Metanephros (tissue), 1 donor: Measurements from ENCODE around the gene SMIM3. TPM values are rescaled to one million over a fixed set of nuclear protein-coding genes. Genes with fewer than 3 reads are reported as not detected.

Experiments used
- total RNA-seq: library from RNA; depleted of rRNA; stranded (reverse); fragments of >200 nt; gene quantifications from one replicate; pipeline ENCODE4 v1.2.3, GENCODE V29; 2014

Gene SMIM3
- 25.2 TPM for total RNA-seq

GRCh38 chr5:150778517-150779396 is at the start of gene SMIM3:
SMIM3 (plus strand) TSS chr5:150778757; CDS start chr5:150795441, 16,684 bp downstream.

GRCh38 chr5:150758531-150759333 is 19.8 kb upstream of the SMIM3 start, which contains the start of gene DCTN4:
DCTN4 (minus strand) TSS chr5:150759017; CDS start chr5:150758993, 24 bp downstream.

GRCh38 chr5:150846308-150846653 is 67.7 kb downstream of the SMIM3 start, which contains the start of gene IRGM:
IRGM (plus strand) TSS chr5:150846521; CDS start chr5:150848124, 1,603 bp downstream.

Other genes starting within 250 kb of the SMIM3 start
- 24.9 TPM for gene SYNPO, start 138.1 kb upstream of the SMIM3 start, total RNA-seq
- 10.7 TPM for gene MYOZ3, start 117.5 kb upstream of the SMIM3 start, total RNA-seq
- gene RBM22, start 77.7 kb upstream of the SMIM3 start, total RNA-seq: 41.2 TPM
- gene DCTN4, start 19.7 kb upstream of the SMIM3 start, total RNA-seq: 71.7 TPM
- gene IRGM, start 67.8 kb downstream of the SMIM3 start, total RNA-seq: 0.12 TPM
- 16.3 TPM for gene ZNF300, start 126.2 kb downstream of the SMIM3 start, total RNA-seq
- 415 TPM for gene GPX3, start 241.8 kb downstream of the SMIM3 start, total RNA-seq